A549 (cell line): ENCODE results near the gene BMX. TPM values are rescaled to one million over a fixed set of nuclear protein-coding genes. Genes with fewer than 3 reads are reported as not detected.

Source experiments
- ATAC-seq, 2 experiments: fragments of 200-7000 bp in 1 of 2; fragments of >200 bp in 1 of 2; cut with Nextera tagmentation in 1 of 2; cut with Tn5 transposase in 1 of 2; 3 replicates each; pipeline versions ENCODE4 v1.8.0 to v1.9.1; 2018 to 2020; ENCODE audit warnings: mild to moderate bottlenecking in 1 of 2, moderate library complexity in 1 of 2
- CTCF ChIA-PET: fragments of 300-600 bp; sonication (Branson Sonifier 250); formaldehyde crosslinking; extraction: SDS; loops from one replicate; lab custom pipeline; 2021; ENCODE audit warnings: antibody characterized with exemption, inconsistent platforms; lab: Yijun Ruan, JAX
- POLR2A ChIA-PET: fragments of 350-600 bp; formaldehyde crosslinking; extraction: SDS; loops from one replicate; lab custom pipeline; 2021; ENCODE audit warnings: antibody characterized with exemption, inconsistent platforms; lab: Yijun Ruan, JAX
- DNase-seq, 2 experiments: peaks; one replicate each; pipeline versions ENCODE4 v3.0.0 to v3.0.0-alpha.2; 2011 to 2016; ENCODE audit warnings: low read depth in 1 of 2, low spot score in 1 of 2
- FAIRE-seq: peaks from 2 replicates; lab custom pipeline; 2011; peaks lifted over from hg19 to GRCh38; lab: Jason Lieb, UNC
- H3K27ac ChIP-seq, 2 experiments: fragments of >200 bp; sonication (Bioruptor Twin); formaldehyde crosslinking; 3 replicates each; pipeline ENCODE4 v1.5.1; 2016 to 2017
- H3K4me1 ChIP-seq: fragments of >200 bp; sonication (Bioruptor Twin); formaldehyde crosslinking; 3 replicates; pipeline ENCODE4 v1.6.1; 2016
- H3K4me2 ChIP-seq: fragments of >200 bp; sonication (Bioruptor Twin); formaldehyde crosslinking; 3 replicates; pipeline ENCODE4 v1.6.1; 2016
- H3K4me3 ChIP-seq: fragments of >200 bp; sonication (Bioruptor Twin); formaldehyde crosslinking; 3 replicates; pipeline ENCODE4 v1.5.1; 2016
- H3K9me3 ChIP-seq: fragments of >200 bp; sonication (Bioruptor Twin); formaldehyde crosslinking; 3 replicates; pipeline ENCODE4 v1.6.1; 2016
- ATOH8 ChIP-seq: fragments of 250-450 bp; sonication (Bioruptor Pico); IDR thresholded peaks from 2 replicates; pipeline ENCODE4 v1.5.0; 2020; ENCODE audit warnings: low read depth, mild to moderate bottlenecking, moderate library complexity
- CBX2 ChIP-seq: fragments of 200-600 bp; sonication (generic); IDR thresholded peaks from 2 replicates; pipeline ENCODE4 v1.6.1; 2016; ENCODE audit warnings: low read depth, mild to moderate bottlenecking, borderline replicate concordance
- CBX8 ChIP-seq: fragments of 200-600 bp; sonication (generic); IDR thresholded peaks from 2 replicates; pipeline ENCODE4 v1.6.1; 2016
- CEBPB ChIP-seq, 2 experiments: fragments of >200 bp in 1 of 2; sonication (Bioruptor Twin) in 1 of 2; formaldehyde crosslinking in 1 of 2; IDR thresholded peaks; 2 replicates each; pipeline ENCODE4 v1.6.1; 2012 to 2016
- CHD2 ChIP-seq: fragments of 150-350 bp; IDR thresholded peaks from 2 replicates; pipeline ENCODE4 v1.6.1; 2014; ENCODE audit warnings: low read length; ENCODE audit not compliant: partially characterized antibody
- EHF ChIP-seq: fragments of 250-450 bp; sonication (Bioruptor Pico); IDR thresholded peaks from 2 replicates; pipeline ENCODE4 v1.5.0; 2020; ENCODE audit warnings: mild to moderate bottlenecking
- EHMT2 ChIP-seq: fragments of 200-600 bp; sonication (generic); IDR thresholded peaks from 2 replicates; pipeline ENCODE4 v1.6.1; 2016; ENCODE audit warnings: antibody characterized with exemption, low read depth, mild to moderate bottlenecking, moderate library complexity
- ELK1 ChIP-seq: fragments of 150-350 bp; IDR thresholded peaks from 2 replicates; pipeline ENCODE4 v1.6.1; 2014; ENCODE audit warnings: low read depth, mild to moderate bottlenecking, low read length
- ESRRA ChIP-seq: fragments of 150-350 bp; IDR thresholded peaks from 2 replicates; pipeline ENCODE4 v1.6.1; 2014; ENCODE audit warnings: mild to moderate bottlenecking, low read length, borderline replicate concordance
- FOSB ChIP-seq: fragments of 250-450 bp; sonication (Bioruptor Pico); IDR thresholded peaks from 2 replicates; pipeline ENCODE4 v1.5.0; 2020; ENCODE audit warnings: mild to moderate bottlenecking, moderate library complexity
- FOSL2 ChIP-seq, 2 experiments: fragments of 450-650 bp in 1 of 2; fragments of >200 bp in 1 of 2; sonication (Bioruptor Twin) in 1 of 2; formaldehyde crosslinking; IDR thresholded peaks; 2 replicates each; pipeline versions ENCODE4 v1.5.0 to v1.6.1; 2016 to 2020; ENCODE audit warnings: mild to moderate bottlenecking in 1 of 2, moderate library complexity in 1 of 2
- FOXS1 ChIP-seq: fragments of 250-450 bp; sonication (Bioruptor Pico); IDR thresholded peaks from 2 replicates; pipeline ENCODE4 v1.5.0; 2020; ENCODE audit warnings: mild to moderate bottlenecking, moderate library complexity
- GATA3 ChIP-seq: IDR thresholded peaks from 2 replicates; pipeline ENCODE4 v1.6.1; 2012; ENCODE audit warnings: borderline replicate concordance
- HDAC2 ChIP-seq: fragments of 200-600 bp; sonication (generic); IDR thresholded peaks from 2 replicates; pipeline ENCODE4 v1.6.1; 2016
- HMGXB4 ChIP-seq: fragments of 250-450 bp; sonication (Bioruptor Pico); IDR thresholded peaks from 2 replicates; pipeline ENCODE4 v1.5.0; 2021; ENCODE audit warnings: mild to moderate bottlenecking, moderate library complexity, borderline replicate concordance
- HOXB13 ChIP-seq: fragments of 250-450 bp; sonication (Bioruptor Pico); IDR thresholded peaks from 2 replicates; pipeline ENCODE4 v1.5.0; 2020; ENCODE audit warnings: low read depth, mild to moderate bottlenecking, moderate library complexity
- JUNB ChIP-seq: fragments of >200 bp; sonication (Bioruptor Twin); formaldehyde crosslinking; IDR thresholded peaks from 2 replicates; pipeline ENCODE4 v1.6.1; 2016
- MAFK ChIP-seq: fragments of 450-650 bp; IDR thresholded peaks from 2 replicates; pipeline ENCODE4 v1.6.1; 2014; ENCODE audit not compliant: partially characterized antibody
- MAZ ChIP-seq: fragments of 150-350 bp; IDR thresholded peaks from 2 replicates; pipeline ENCODE4 v1.6.1; 2014; ENCODE audit warnings: antibody characterized with exemption, low read depth, low read length, borderline replicate concordance
- MYC ChIP-seq: IDR thresholded peaks from 2 replicates; pipeline ENCODE4 v1.6.1; 2012; ENCODE audit warnings: mild to moderate bottlenecking, inconsistent platforms, low read length, improper control_type of control experiment, borderline replicate concordance
- NFE2L2 ChIP-seq: fragments of 150-350 bp; conservative IDR thresholded peaks from 2 replicates; pipeline ENCODE4 v1.6.1; 2014; ENCODE audit warnings: low read length
- NR3C1 ChIP-seq: fragments of >200 bp; sonication (Bioruptor Twin); formaldehyde crosslinking; IDR thresholded peaks from 3 replicates; pipeline ENCODE4 v1.6.1; 2017
- ZC3H11A ChIP-seq: fragments of 450-650 bp; IDR thresholded peaks from 2 replicates; pipeline ENCODE4 v1.6.1; 2014; ENCODE audit warnings: antibody characterized with exemption, mild to moderate bottlenecking
- WGBS: methylation state at CpG from one replicate; pipeline ENCODE4 v1.1.6; 2017; ENCODE audit errors: missing lambda C conversion rate; 5-methylcytosine and 5-hydroxymethylcytosine counted together
- polyA plus RNA-seq, 4 experiments: library from polyadenylated mRNA; depleted of rRNA in 3 of 4; stranded (reverse); fragments of >200 nt; fragmentation: RNase III in 1 of 4; extraction: RNeasy Plus Mini Kit Qiagen cat#74134 plus additional on column Dnase treatment in 1 of 4; gene quantifications; 2 replicates in 3 of 4; 3 replicates in 1 of 4; pipeline ENCODE4 v1.2.3, GENCODE V29; 2011 to 2017
- TF ChIP-seq, protein P1 (sequence below): IDR thresholded peaks from 2 replicates; pipeline ENCODE4 v1.6.1; 2012
- TF ChIP-seq, protein P2 (sequence below): IDR thresholded peaks from 2 replicates; pipeline ENCODE4 v1.6.1; 2012; ENCODE audit warnings: low read depth, borderline replicate concordance
- TF ChIP-seq, protein P3 (sequence below): IDR thresholded peaks from 2 replicates; pipeline ENCODE4 v1.6.1; 2012
- TF ChIP-seq, protein P4 (sequence below): fragments of >200 bp; sonication (Bioruptor Twin); formaldehyde crosslinking; IDR thresholded peaks from 3 replicates; pipeline ENCODE4 v1.5.1; 2016

BMX gene
- polyA plus RNA-seq, 2 of the 4 experiments (the other 2 are of a cell fraction) = not detected

GRCh38 chrX:15464704-15465103, 35.9 kb upstream of the BMX start:
- CTCF ChIA-PET = interaction anchor here (0.9 kb wide), 1 partner anchor 28 kb away, joined by 3 read pairs; the partner anchor contains the start of gene PIR
- Histone ChIP-seq H3K4me1 (no peaks in the 10 kb centered on the region), H3K4me2 (no peak overlapping the region), H3K4me3 (no peak overlapping the region), H3K9me3 (no peaks in the 10 kb centered on the region), H3K27ac (no peak overlapping the region)
- ATAC-seq (no peak), DNase-seq (no peak), FAIRE-seq (no peak)
- POLR2A ChIA-PET = no interaction called here
- TF ChIP-seq FOSL2 (IDR thresholded peaks at IDR 0.05) (no peak), FOSL2 (CRISPR knock-in tag; IDR thresholded peaks at IDR 0.05) (0 out of 2 replicates have a peak, but pooled peaks have one; percentile 5), CHD2 (no peak)

DNA sequence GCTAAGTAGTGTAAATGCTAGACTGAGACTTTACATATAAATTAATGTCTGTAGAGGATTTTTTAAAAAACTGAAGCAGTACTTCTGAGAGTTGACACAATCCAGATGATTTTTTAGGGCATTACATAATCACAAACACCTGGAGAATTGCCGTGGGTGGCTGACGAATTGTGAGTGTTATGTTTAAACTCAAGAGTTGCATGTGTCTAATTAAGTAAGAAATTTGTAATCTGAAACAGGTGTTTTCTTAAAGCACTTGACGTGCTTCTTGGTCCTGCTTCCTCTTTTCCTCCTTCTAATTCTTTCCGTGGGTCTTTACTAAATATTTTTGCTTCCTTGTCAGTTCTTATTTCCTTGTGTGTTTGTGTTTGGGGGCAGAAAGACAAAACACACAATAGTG, 35.3 kb upstream of the BMX start:
- TF ChIP-seq, protein P1, sequence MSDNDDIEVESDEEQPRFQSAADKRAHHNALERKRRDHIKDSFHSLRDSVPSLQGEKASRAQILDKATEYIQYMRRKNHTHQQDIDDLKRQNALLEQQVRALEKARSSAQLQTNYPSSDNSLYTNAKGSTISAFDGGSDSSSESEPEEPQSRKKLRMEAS = no peak
- TF ChIP-seq ELK1 (no peak), HOXB13 (CRISPR knock-in tag) (no peak), MAFK (no peak), MYC (no peak), ZC3H11A (no peak), EHF (CRISPR knock-in tag) (no peak), CBX8 (no peak), HDAC2 (no peak), CBX2 (no peak), CEBPB (IDR thresholded peaks at IDR 0.05) (no peak), EHMT2 (no peak), FOSL2 (IDR thresholded peaks at IDR 0.05) (no peak), FOSL2 (CRISPR knock-in tag; IDR thresholded peaks at IDR 0.05) (no peak), GATA3 (no peak), NR3C1 (no peak), ATOH8 (CRISPR knock-in tag) (no peak), JUNB (no peak), CHD2 (no peak), NFE2L2 (no peak)
- TF ChIP-seq, all 56 proteins: peak for 0
- DNase-seq = no peak
- FAIRE-seq = no peak
- ChIA-PET POLR2A (no interaction called here), CTCF (no interaction called here)
- Histone ChIP-seq H3K9me3 (no peaks in the 10 kb centered on the region), H3K4me2 (no peak overlapping the region), H3K27ac (no peak overlapping the region), H3K4me3 (no peak overlapping the region), H3K4me1 (no peaks in the 10 kb centered on the region)
- WGBS = 85% methylated on average over 4 of the region's 4 CpGs
- no peak for ATAC-seq

- ATAC-seq (peak in 1 of 2 experiments; percentile 57; a peak in 2 of 6 replicates), FAIRE-seq (no peak), DNase-seq (no peak)
- ChIA-PET CTCF (no interaction called here), POLR2A (no interaction called here)
- WGBS = 91% methylated on average over 9 of the region's 9 CpGs
- no peak overlapping the region for H3K4me2 ChIP-seq
- no peaks in the 10 kb centered on the region for H3K9me3 ChIP-seq
- H3K4me3 ChIP-seq = no peak overlapping the region
- no peak overlapping the region for H3K27ac ChIP-seq
- H3K4me1 ChIP-seq = no peaks in the 10 kb centered on the region
- TF ChIP-seq NR3C1 (no peak), HOXB13 (CRISPR knock-in tag) (no peak), CHD2 (no peak), MAZ (no peak), FOXS1 (CRISPR knock-in tag) (no peak), HMGXB4 (CRISPR knock-in tag) (no peak), ESRRA (no peak), FOSB (CRISPR knock-in tag) (no peak)
- TF ChIP-seq, protein P2, sequence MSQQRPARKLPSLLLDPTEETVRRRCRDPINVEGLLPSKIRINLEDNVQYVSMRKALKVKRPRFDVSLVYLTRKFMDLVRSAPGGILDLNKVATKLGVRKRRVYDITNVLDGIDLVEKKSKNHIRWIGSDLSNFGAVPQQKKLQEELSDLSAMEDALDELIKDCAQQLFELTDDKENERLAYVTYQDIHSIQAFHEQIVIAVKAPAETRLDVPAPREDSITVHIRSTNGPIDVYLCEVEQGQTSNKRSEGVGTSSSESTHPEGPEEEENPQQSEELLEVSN = no peak
- TF ChIP-seq, protein P3, sequence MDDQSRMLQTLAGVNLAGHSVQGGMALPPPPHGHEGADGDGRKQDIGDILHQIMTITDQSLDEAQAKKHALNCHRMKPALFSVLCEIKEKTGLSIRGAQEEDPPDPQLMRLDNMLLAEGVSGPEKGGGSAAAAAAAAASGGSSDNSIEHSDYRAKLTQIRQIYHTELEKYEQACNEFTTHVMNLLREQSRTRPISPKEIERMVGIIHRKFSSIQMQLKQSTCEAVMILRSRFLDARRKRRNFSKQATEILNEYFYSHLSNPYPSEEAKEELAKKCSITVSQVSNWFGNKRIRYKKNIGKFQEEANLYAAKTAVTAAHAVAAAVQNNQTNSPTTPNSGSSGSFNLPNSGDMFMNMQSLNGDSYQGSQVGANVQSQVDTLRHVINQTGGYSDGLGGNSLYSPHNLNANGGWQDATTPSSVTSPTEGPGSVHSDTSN = no peak
- TF ChIP-seq, protein P4, sequence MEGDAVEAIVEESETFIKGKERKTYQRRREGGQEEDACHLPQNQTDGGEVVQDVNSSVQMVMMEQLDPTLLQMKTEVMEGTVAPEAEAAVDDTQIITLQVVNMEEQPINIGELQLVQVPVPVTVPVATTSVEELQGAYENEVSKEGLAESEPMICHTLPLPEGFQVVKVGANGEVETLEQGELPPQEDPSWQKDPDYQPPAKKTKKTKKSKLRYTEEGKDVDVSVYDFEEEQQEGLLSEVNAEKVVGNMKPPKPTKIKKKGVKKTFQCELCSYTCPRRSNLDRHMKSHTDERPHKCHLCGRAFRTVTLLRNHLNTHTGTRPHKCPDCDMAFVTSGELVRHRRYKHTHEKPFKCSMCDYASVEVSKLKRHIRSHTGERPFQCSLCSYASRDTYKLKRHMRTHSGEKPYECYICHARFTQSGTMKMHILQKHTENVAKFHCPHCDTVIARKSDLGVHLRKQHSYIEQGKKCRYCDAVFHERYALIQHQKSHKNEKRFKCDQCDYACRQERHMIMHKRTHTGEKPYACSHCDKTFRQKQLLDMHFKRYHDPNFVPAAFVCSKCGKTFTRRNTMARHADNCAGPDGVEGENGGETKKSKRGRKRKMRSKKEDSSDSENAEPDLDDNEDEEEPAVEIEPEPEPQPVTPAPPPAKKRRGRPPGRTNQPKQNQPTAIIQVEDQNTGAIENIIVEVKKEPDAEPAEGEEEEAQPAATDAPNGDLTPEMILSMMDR = no peak
Measured at GRCh38 chrX:15465896-15466651, 34.5 kb upstream of the BMX start.
